ENCODE measurements around the gene DMD.

The DMD gene

GRCh38 chrX:31338991-31339350, 1872.4 kb downstream of the DMD start:
- H3K27me3 Mint-ChIP-seq = no peaks in the 10 kb centered on the region
- no peaks in the 10 kb centered on the region for H3K4me1 Mint-ChIP-seq
- no peak for ATAC-seq
- no peak overlapping the region for H3K27ac Mint-ChIP-seq
- no peak overlapping the region for H3K4me3 Mint-ChIP-seq
- no peaks in the 10 kb centered on the region for H3K36me3 Mint-ChIP-seq
- no peaks in the 10 kb centered on the region for H3K9me3 Mint-ChIP-seq

GRCh38 chrX:31337332-31337731, 1874.0 kb downstream of the DMD start:
- Mint-ChIP-seq H3K4me3 (no peak overlapping the region), H3K27ac (no peak overlapping the region), H3K9me3 (no peaks in the 10 kb centered on the region), H3K4me1 (no peaks in the 10 kb centered on the region), H3K27me3 (no peaks in the 10 kb centered on the region), H3K36me3 (no peaks in the 10 kb centered on the region)
- no peak for ATAC-seq

GRCh38 chrX:31336419-31336818, 1874.9 kb downstream of the DMD start:
- Mint-ChIP-seq H3K27me3 (no peaks in the 10 kb centered on the region), H3K4me1 (no peaks in the 10 kb centered on the region), H3K4me3 (no peak overlapping the region), H3K27ac (no peak overlapping the region), H3K9me3 (no peaks in the 10 kb centered on the region), H3K36me3 (no peaks in the 10 kb centered on the region)
- ATAC-seq = no peak

GRCh38 chrX:31334997-31335396, 1876.4 kb downstream of the DMD start:
- Mint-ChIP-seq H3K27me3 (no peaks in the 10 kb centered on the region), H3K4me3 (no peak overlapping the region), H3K4me1 (no peaks in the 10 kb centered on the region), H3K27ac (no peak overlapping the region), H3K9me3 (no peaks in the 10 kb centered on the region), H3K36me3 (no peaks in the 10 kb centered on the region)
- no peak for ATAC-seq

- Mint-ChIP-seq H3K4me3 (no peak overlapping the region), H3K27ac (no peak overlapping the region), H3K4me1 (no peaks in the 10 kb centered on the region), H3K36me3 (no peaks in the 10 kb centered on the region), H3K9me3 (no peaks in the 10 kb centered on the region), H3K27me3 (no peaks in the 10 kb centered on the region)
- ATAC-seq = no peak
Measured at GRCh38 chrX:31333165-31333831, 1878.1 kb downstream of the DMD start.

- no peaks in the 10 kb centered on the region for H3K27me3 Mint-ChIP-seq
- H3K4me3 Mint-ChIP-seq = no peak overlapping the region
- H3K4me1 Mint-ChIP-seq = no peaks in the 10 kb centered on the region
- ATAC-seq = no peak
- no peak overlapping the region for H3K27ac Mint-ChIP-seq
- H3K9me3 Mint-ChIP-seq = no peaks in the 10 kb centered on the region
- H3K36me3 Mint-ChIP-seq = no peaks in the 10 kb centered on the region
Measured at GRCh38 chrX:31331928-31332327, 1879.4 kb downstream of the DMD start.

GRCh38 chrX:31331015-31331414, 1880.3 kb downstream of the DMD start:
- H3K36me3 Mint-ChIP-seq = no peaks in the 10 kb centered on the region
- H3K27me3 Mint-ChIP-seq = no peaks in the 10 kb centered on the region
- no peaks in the 10 kb centered on the region for H3K9me3 Mint-ChIP-seq
- H3K4me3 Mint-ChIP-seq = no peak overlapping the region
- ATAC-seq = no peak
- H3K27ac Mint-ChIP-seq = no peak overlapping the region
- H3K4me1 Mint-ChIP-seq = no peaks in the 10 kb centered on the region

GRCh38 chrX:31329298-31329697, 1882.1 kb downstream of the DMD start:
- Mint-ChIP-seq H3K4me1 (no peaks in the 10 kb centered on the region), H3K4me3 (no peak overlapping the region), H3K36me3 (no peaks in the 10 kb centered on the region), H3K27ac (no peak overlapping the region), H3K9me3 (no peaks in the 10 kb centered on the region), H3K27me3 (no peaks in the 10 kb centered on the region)
- no peak for ATAC-seq

GRCh38 chrX:31323658-31324057, 1887.7 kb downstream of the DMD start:
- Mint-ChIP-seq H3K4me3 (no peak overlapping the region), H3K9me3 (no peaks in the 10 kb centered on the region), H3K27me3 (no peaks in the 10 kb centered on the region), H3K27ac (no peak overlapping the region), H3K4me1 (peaks cover 9% of the 10 kb centered on the region), H3K36me3 (no peaks in the 10 kb centered on the region)
- no peak for ATAC-seq

- Mint-ChIP-seq H3K4me3 (no peak overlapping the region), H3K9me3 (no peaks in the 10 kb centered on the region), H3K27me3 (no peaks in the 10 kb centered on the region), H3K27ac (no peak overlapping the region), H3K36me3 (no peaks in the 10 kb centered on the region), H3K4me1 (peaks cover 9% of the 10 kb centered on the region)
- no peak for ATAC-seq
Measured at GRCh38 chrX:31320740-31321139, 1890.6 kb downstream of the DMD start.

GRCh38 chrX:31319586-31319985, 1891.8 kb downstream of the DMD start:
- H3K36me3 Mint-ChIP-seq = no peaks in the 10 kb centered on the region
- no peak overlapping the region for H3K27ac Mint-ChIP-seq
- H3K27me3 Mint-ChIP-seq = peaks cover 3% of the 10 kb centered on the region
- ATAC-seq = no peak
- H3K4me3 Mint-ChIP-seq = no peak overlapping the region
- no peaks in the 10 kb centered on the region for H3K9me3 Mint-ChIP-seq
- H3K4me1 Mint-ChIP-seq = peaks cover 9% of the 10 kb centered on the region

- no peak for ATAC-seq
Measured at GRCh38 chrX:31318866-31319265, 1892.5 kb downstream of the DMD start.

GRCh38 chrX:31316340-31316991, 1894.9 kb downstream of the DMD start:
- H3K27me3 Mint-ChIP-seq = peaks cover 8% of the 10 kb centered on the region
- H3K27ac Mint-ChIP-seq = no peak overlapping the region
- no peaks in the 10 kb centered on the region for H3K36me3 Mint-ChIP-seq
- H3K4me1 Mint-ChIP-seq = no peaks in the 10 kb centered on the region
- H3K4me3 Mint-ChIP-seq = no peak overlapping the region
- no peak for ATAC-seq
- H3K9me3 Mint-ChIP-seq = no peaks in the 10 kb centered on the region

More at GRCh38 chrX:31318866-31319265, 1892.5 kb downstream of the DMD start:
- Mint-ChIP-seq H3K27me3 (peaks cover 8% of the 10 kb centered on the region), H3K36me3 (no peaks in the 10 kb centered on the region), H3K4me3 (no peak overlapping the region), H3K9me3 (no peaks in the 10 kb centered on the region), H3K27ac (no peak overlapping the region), H3K4me1 (peaks cover 8% of the 10 kb centered on the region)

- Mint-ChIP-seq H3K4me3 (no peak overlapping the region), H3K27me3 (peaks cover 8% of the 10 kb centered on the region), H3K36me3 (no peaks in the 10 kb centered on the region), H3K9me3 (no peaks in the 10 kb centered on the region), H3K4me1 (no peaks in the 10 kb centered on the region), H3K27ac (no peak overlapping the region)
- no peak for ATAC-seq
Measured at GRCh38 chrX:31314921-31315320, 1896.4 kb downstream of the DMD start.

GRCh38 chrX:31307952-31308351, 1903.4 kb downstream of the DMD start:
- no peak for ATAC-seq
- Mint-ChIP-seq H3K27ac (no peak overlapping the region), H3K9me3 (no peaks in the 10 kb centered on the region), H3K4me1 (no peaks in the 10 kb centered on the region), H3K36me3 (no peaks in the 10 kb centered on the region), H3K27me3 (no peaks in the 10 kb centered on the region), H3K4me3 (no peak overlapping the region)

- no peak for ATAC-seq
- H3K27me3 Mint-ChIP-seq = no peaks in the 10 kb centered on the region
Measured at GRCh38 chrX:31302573-31303075, 1908.7 kb downstream of the DMD start.

More at GRCh38 chrX:31302573-31303075, 1908.7 kb downstream of the DMD start:
- Mint-ChIP-seq H3K36me3 (no peaks in the 10 kb centered on the region), H3K4me1 (no peaks in the 10 kb centered on the region), H3K9me3 (no peaks in the 10 kb centered on the region), H3K27ac (no peak overlapping the region), H3K4me3 (no peak overlapping the region)
